HEK293 (cell line): ENCODE measurements around the gene SEC22A.

Experiments used
- CTCF ChIA-PET: fragments of 350-600 bp; formaldehyde crosslinking; extraction: SDS; loops from one replicate; lab custom pipeline; 2021; ENCODE audit warnings: antibody characterized with exemption; lab: Yijun Ruan, JAX
- POLR2A ChIA-PET: fragments of 300-600 bp; formaldehyde crosslinking; extraction: SDS; loops from one replicate; lab custom pipeline; 2020; ENCODE audit warnings: antibody characterized with exemption, inconsistent platforms; lab: Yijun Ruan, JAX
- H3K27ac ChIP-seq: fragments of 200-500 bp; sonication (Bioruptor generic); 2 replicates; pipeline ENCODE4 v1.5.1; 2014; ENCODE audit warnings: low read depth, low read length, control low read depth, inconsistent platforms; ENCODE audit errors: extremely low read depth
- H3K36me3 ChIP-seq, 2 experiments: fragments of 200-500 bp in 1 of 2; sonication (Bioruptor generic) in 1 of 2; 1 replicate in 1 of 2; 2 replicates in 1 of 2; pipeline ENCODE4 v1.5.1; 2014 to 2017; ENCODE audit warnings: inconsistent platforms in 2 of 2, low read length in 2 of 2; ENCODE audit not compliant: control insufficient read depth in 2 of 2, insufficient read depth in 1 of 2
- H3K4me1 ChIP-seq: fragments of 200-500 bp; sonication (Bioruptor generic); 2 replicates; pipeline ENCODE4 v1.5.1; 2014; ENCODE audit warnings: mild to moderate bottlenecking, low read length, inconsistent platforms; ENCODE audit not compliant: control insufficient read depth, insufficient read depth
- H3K4me3 ChIP-seq: 2 replicates; pipeline ENCODE4 v1.5.1; 2011; ENCODE audit warnings: low read depth, mild to moderate bottlenecking, control low read depth, low read length, moderate library complexity
- H3K9me3 ChIP-seq: fragments of 200-500 bp; sonication (Bioruptor generic); 2 replicates; pipeline ENCODE4 v1.5.1; 2014; ENCODE audit warnings: low read depth, low read length, inconsistent platforms; ENCODE audit not compliant: control insufficient read depth, insufficient read depth
- BCL6B ChIP-seq: fragments of 450-650 bp; formaldehyde crosslinking; IDR thresholded peaks from 2 replicates; pipeline ENCODE4 v1.5.1; 2017; ENCODE audit warnings: missing biosample characterization, missing genetic modification characterization
- HOXC10 ChIP-seq: sonication (generic); formaldehyde crosslinking; IDR thresholded peaks from 2 replicates; pipeline ENCODE4 v1.8.1; 2023; ENCODE audit warnings: mild to moderate bottlenecking, missing genetic modification reagents
- KLF17 ChIP-seq: fragments of 450-650 bp; formaldehyde crosslinking; IDR thresholded peaks from 2 replicates; pipeline ENCODE4 v1.5.1; 2016; ENCODE audit warnings: missing biosample characterization, missing genetic modification characterization
- KLF7 ChIP-seq: fragments of 450-650 bp; formaldehyde crosslinking; IDR thresholded peaks from 2 replicates; pipeline ENCODE4 v1.5.1; 2016; ENCODE audit warnings: missing biosample characterization, missing genetic modification characterization, borderline replicate concordance
- ZBTB10 ChIP-seq: fragments of 450-650 bp; formaldehyde crosslinking; IDR thresholded peaks from 2 replicates; pipeline ENCODE4 v1.5.1; 2016; ENCODE audit warnings: missing biosample characterization, missing genetic modification characterization
- ZBTB21 ChIP-seq: fragments of 450-650 bp; formaldehyde crosslinking; IDR thresholded peaks from 2 replicates; pipeline ENCODE4 v1.5.1; 2017; ENCODE audit warnings: missing biosample characterization, missing genetic modification characterization
- ZNF138 ChIP-seq: fragments of 450-650 bp; formaldehyde crosslinking; IDR thresholded peaks from 2 replicates; pipeline ENCODE4 v1.5.1; 2016; ENCODE audit warnings: missing biosample characterization, missing genetic modification characterization, borderline replicate concordance
- ZNF146 ChIP-seq: fragments of 450-650 bp; formaldehyde crosslinking; IDR thresholded peaks from 2 replicates; pipeline ENCODE4 v1.5.1; 2016; ENCODE audit warnings: missing biosample characterization, missing genetic modification characterization
- ZNF175 ChIP-seq: fragments of 450-650 bp; formaldehyde crosslinking; IDR thresholded peaks from 2 replicates; pipeline ENCODE4 v1.5.1; 2016; ENCODE audit warnings: missing biosample characterization, missing genetic modification characterization
- ZNF2 ChIP-seq: fragments of 450-650 bp; formaldehyde crosslinking; IDR thresholded peaks from 2 replicates; pipeline ENCODE4 v1.5.1; 2016; ENCODE audit warnings: missing biosample characterization, missing genetic modification characterization
- ZNF580 ChIP-seq: fragments of 450-650 bp; formaldehyde crosslinking; IDR thresholded peaks from 2 replicates; pipeline ENCODE4 v1.5.1; 2016; ENCODE audit warnings: missing biosample characterization, missing genetic modification characterization
- ZNF837 ChIP-seq: fragments of 450-650 bp; formaldehyde crosslinking; IDR thresholded peaks from 2 replicates; pipeline ENCODE4 v1.5.1; 2016; ENCODE audit warnings: missing biosample characterization, missing genetic modification characterization
- ZSCAN23 ChIP-seq: fragments of 450-650 bp; formaldehyde crosslinking; IDR thresholded peaks from 2 replicates; pipeline ENCODE4 v1.5.1; 2016; ENCODE audit warnings: missing biosample characterization, missing genetic modification characterization
- TF ChIP-seq, protein P1 (sequence below): fragments of 450-650 bp; formaldehyde crosslinking; IDR thresholded peaks from 2 replicates; pipeline ENCODE4 v1.5.1; 2016; ENCODE audit warnings: missing biosample characterization, missing genetic modification characterization, borderline replicate concordance
- TF ChIP-seq, protein P2 (sequence below): fragments of 450-650 bp; formaldehyde crosslinking; conservative IDR thresholded peaks from 2 replicates; pipeline ENCODE4 v1.5.1; 2016; ENCODE audit warnings: low read depth, missing biosample characterization, missing genetic modification characterization
- TF ChIP-seq, protein P3 (sequence below): fragments of 450-650 bp; formaldehyde crosslinking; IDR thresholded peaks from 2 replicates; pipeline ENCODE4; 2016; ENCODE audit warnings: missing biosample characterization, missing genetic modification characterization

The SEC22A gene

GRCh38 chr3:123201223-123201556, 553 bp upstream of the SEC22A start:
- Histone ChIP-seq H3K36me3 (no peaks in the 10 kb centered on the region), H3K4me3 (peak overlapping the region; percentile 100), H3K27ac (peak overlapping the region; percentile 51; the same call in 1 of the 2 replicates), H3K4me1 (no peaks in the 10 kb centered on the region), H3K9me3 (no peaks in the 10 kb centered on the region)
- TF ChIP-seq ZNF146 (tag by site-specific recombination): no peak
- TF ChIP-seq, protein P1, sequence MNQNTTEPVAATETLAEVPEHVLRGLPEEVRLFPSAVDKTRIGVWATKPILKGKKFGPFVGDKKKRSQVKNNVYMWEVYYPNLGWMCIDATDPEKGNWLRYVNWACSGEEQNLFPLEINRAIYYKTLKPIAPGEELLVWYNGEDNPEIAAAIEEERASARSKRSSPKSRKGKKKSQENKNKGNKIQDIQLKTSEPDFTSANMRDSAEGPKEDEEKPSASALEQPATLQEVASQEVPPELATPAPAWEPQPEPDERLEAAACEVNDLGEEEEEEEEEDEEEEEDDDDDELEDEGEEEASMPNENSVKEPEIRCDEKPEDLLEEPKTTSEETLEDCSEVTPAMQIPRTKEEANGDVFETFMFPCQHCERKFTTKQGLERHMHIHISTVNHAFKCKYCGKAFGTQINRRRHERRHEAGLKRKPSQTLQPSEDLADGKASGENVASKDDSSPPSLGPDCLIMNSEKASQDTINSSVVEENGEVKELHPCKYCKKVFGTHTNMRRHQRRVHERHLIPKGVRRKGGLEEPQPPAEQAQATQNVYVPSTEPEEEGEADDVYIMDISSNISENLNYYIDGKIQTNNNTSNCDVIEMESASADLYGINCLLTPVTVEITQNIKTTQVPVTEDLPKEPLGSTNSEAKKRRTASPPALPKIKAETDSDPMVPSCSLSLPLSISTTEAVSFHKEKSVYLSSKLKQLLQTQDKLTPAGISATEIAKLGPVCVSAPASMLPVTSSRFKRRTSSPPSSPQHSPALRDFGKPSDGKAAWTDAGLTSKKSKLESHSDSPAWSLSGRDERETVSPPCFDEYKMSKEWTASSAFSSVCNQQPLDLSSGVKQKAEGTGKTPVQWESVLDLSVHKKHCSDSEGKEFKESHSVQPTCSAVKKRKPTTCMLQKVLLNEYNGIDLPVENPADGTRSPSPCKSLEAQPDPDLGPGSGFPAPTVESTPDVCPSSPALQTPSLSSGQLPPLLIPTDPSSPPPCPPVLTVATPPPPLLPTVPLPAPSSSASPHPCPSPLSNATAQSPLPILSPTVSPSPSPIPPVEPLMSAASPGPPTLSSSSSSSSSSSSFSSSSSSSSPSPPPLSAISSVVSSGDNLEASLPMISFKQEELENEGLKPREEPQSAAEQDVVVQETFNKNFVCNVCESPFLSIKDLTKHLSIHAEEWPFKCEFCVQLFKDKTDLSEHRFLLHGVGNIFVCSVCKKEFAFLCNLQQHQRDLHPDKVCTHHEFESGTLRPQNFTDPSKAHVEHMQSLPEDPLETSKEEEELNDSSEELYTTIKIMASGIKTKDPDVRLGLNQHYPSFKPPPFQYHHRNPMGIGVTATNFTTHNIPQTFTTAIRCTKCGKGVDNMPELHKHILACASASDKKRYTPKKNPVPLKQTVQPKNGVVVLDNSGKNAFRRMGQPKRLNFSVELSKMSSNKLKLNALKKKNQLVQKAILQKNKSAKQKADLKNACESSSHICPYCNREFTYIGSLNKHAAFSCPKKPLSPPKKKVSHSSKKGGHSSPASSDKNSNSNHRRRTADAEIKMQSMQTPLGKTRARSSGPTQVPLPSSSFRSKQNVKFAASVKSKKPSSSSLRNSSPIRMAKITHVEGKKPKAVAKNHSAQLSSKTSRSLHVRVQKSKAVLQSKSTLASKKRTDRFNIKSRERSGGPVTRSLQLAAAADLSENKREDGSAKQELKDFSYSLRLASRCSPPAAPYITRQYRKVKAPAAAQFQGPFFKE: no peak
- TF ChIP-seq, protein P2, sequence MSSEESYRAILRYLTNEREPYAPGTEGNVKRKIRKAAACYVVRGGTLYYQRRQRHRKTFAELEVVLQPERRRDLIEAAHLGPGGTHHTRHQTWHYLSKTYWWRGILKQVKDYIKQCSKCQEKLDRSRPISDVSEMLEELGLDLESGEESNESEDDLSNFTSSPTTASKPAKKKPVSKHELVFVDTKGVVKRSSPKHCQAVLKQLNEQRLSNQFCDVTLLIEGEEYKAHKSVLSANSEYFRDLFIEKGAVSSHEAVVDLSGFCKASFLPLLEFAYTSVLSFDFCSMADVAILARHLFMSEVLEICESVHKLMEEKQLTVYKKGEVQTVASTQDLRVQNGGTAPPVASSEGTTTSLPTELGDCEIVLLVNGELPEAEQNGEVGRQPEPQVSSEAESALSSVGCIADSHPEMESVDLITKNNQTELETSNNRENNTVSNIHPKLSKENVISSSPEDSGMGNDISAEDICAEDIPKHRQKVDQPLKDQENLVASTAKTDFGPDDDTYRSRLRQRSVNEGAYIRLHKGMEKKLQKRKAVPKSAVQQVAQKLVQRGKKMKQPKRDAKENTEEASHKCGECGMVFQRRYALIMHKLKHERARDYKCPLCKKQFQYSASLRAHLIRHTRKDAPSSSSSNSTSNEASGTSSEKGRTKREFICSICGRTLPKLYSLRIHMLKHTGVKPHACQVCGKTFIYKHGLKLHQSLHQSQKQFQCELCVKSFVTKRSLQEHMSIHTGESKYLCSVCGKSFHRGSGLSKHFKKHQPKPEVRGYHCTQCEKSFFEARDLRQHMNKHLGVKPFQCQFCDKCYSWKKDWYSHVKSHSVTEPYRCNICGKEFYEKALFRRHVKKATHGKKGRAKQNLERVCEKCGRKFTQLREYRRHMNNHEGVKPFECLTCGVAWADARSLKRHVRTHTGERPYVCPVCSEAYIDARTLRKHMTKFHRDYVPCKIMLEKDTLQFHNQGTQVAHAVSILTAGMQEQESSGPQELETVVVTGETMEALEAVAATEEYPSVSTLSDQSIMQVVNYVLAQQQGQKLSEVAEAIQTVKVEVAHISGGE: no peak
- TF ChIP-seq ZBTB21: no peak
- no peak for TF ChIP-seq ZSCAN23 (tag by site-specific recombination)
- POLR2A ChIA-PET: interaction anchor here (0.7 to 1.9 kb wide), 6 partner anchors 9 to 687 kb away, joined by 3 to 7 read pairs (median 4); partner anchors contain the start of gene KPNA1
- CTCF ChIA-PET: interaction anchor here (1.1 kb wide), 1 partner anchor 259 kb away, joined by 4 read pairs; no protein-coding TSS in a partner anchor

DNA sequence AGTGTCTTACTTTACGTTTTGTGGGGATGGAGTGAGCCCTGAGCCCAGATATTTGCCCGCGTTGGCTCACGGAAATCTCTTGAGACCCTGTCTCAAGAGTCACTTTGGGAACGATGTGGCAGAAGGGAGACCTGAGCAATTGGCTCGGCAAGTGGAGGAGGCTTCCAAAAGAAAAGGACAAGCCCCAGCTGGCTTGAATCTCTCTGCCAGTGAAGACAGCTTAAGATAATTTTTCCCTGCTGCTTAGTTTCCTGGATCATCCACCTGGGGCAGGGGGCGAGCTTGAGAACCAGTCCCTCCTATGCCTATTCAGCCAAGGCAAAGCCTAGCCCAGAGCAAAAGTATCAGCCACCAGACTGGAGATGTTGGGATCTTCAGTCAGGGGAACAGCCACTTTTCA, 708 bp downstream of the SEC22A start:
- Histone ChIP-seq H3K4me3 (peak overlapping the region; percentile 100), H3K9me3 (no peaks in the 10 kb centered on the region), H3K36me3 (no peaks in the 10 kb centered on the region), H3K27ac (peak overlapping the region; percentile 40; the same call in 1 of the 2 replicates), H3K4me1 (no peaks in the 10 kb centered on the region)
- ChIA-PET POLR2A (interaction anchor here (0.9 to 1.9 kb wide), 3 partner anchors 135 to 786 kb away, joined by 3 to 7 read pairs (median 4); partner anchors contain the start of gene HSPBAP1), CTCF (interaction anchor here (1.1 kb wide), 1 partner anchor 260 kb away, joined by 4 read pairs; no protein-coding TSS in a partner anchor)
- TF ChIP-seq ZNF175: no peak
- TF ChIP-seq ZNF138 (tag by site-specific recombination): no peak
- TF ChIP-seq KLF17: no peak
- no peak for TF ChIP-seq ZNF837 (tag by site-specific recombination)
- no peak for TF ChIP-seq BCL6B
- TF ChIP-seq KLF7 (tag by site-specific recombination): no peak
- TF ChIP-seq, protein P3, sequence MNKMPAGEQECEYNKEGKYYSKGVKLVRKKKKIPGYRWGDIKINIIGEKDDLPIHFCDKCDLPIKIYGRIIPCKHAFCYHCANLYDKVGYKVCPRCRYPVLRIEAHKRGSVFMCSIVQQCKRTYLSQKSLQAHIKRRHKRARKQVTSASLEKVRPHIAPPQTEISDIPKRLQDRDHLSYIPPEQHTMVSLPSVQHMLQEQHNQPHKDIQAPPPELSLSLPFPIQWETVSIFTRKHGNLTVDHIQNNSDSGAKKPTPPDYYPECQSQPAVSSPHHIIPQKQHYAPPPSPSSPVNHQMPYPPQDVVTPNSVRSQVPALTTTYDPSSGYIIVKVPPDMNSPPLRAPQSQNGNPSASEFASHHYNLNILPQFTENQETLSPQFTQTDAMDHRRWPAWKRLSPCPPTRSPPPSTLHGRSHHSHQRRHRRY (tag by site-specific recombination): no peak
- TF ChIP-seq HOXC10 (CRISPR knock-in tag): no peak
- no peak for TF ChIP-seq ZBTB10 (tag by site-specific recombination)
- TF ChIP-seq ZNF2 (tag by site-specific recombination): no peak
- TF ChIP-seq ZNF580: no peak
